ENCODE data around the gene KCNH3. TPM values are rescaled to one million over a fixed set of nuclear protein-coding genes. Genes with fewer than 3 reads are reported as not detected.

The KCNH3 gene
- polyA plus RNA-seq, 10 donors: 0.63 to 2.7 (median 1.4) TPM

DNA sequence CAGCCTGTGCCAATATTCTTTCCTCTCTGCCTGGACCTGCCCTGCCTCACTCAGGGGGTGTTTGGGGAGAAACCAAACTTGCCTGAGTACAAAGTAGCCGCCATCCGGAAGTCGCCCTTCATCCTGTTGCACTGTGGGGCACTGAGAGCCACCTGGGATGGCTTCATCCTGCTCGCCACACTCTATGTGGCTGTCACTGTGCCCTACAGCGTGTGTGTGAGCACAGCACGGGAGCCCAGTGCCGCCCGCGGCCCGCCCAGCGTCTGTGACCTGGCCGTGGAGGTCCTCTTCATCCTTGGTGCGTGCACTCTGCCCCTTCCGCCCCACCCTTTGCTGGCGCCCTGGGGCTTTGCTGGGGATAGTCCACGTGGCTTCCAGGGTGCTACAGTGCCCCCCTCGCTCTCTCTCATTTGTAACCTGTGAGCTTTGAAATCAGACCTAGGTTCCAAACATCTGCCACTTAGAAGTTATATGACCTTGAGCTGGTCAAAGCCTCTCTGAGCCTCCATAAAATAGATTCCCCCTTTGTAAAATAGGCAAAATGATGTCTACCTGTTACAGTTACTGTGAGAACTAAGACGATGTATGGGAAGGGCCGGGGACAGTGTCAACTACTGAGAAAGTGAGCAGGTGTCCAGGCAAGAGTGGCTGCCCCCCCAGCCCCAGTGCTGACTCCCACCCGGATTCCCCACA lies 4.5 kb downstream of the KCNH3 start:
- DNase-seq: no peak

DNA sequence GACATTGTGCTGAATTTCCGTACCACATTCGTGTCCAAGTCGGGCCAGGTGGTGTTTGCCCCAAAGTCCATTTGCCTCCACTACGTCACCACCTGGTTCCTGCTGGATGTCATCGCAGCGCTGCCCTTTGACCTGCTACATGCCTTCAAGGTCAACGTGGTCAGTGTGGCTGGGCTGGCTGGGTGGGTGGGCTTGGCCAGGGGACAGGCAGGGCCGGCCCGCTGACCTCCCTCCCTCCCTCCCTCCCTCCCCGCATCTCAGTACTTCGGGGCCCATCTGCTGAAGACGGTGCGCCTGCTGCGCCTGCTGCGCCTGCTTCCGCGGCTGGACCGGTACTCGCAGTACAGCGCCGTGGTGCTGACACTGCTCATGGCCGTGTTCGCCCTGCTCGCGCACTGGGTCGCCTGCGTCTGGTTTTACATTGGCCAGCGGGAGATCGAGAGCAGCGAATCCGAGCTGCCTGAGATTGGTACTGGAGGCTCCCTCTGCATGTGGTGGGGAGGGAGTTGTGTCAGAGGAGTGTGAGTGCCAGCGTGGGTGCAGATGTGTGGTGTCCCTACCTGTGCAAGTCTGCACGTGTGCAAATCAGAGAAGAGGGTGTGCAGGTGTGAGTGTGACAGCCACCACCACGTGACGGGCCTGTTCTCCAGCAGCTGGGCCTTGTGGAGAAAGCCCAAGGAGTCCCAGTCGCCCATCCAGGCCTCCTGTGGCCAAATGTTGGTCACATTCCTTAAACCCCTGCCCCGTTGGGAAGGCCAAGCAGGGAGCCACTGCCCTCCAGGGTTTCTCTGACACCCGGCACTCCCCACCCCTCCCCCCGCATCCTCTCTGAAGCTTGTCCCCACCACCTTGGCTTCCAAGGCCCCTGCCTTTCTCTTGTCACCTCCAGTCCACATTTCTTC lies 5.3 kb downstream of the KCNH3 start:
- no peak for DNase-seq

DNA sequence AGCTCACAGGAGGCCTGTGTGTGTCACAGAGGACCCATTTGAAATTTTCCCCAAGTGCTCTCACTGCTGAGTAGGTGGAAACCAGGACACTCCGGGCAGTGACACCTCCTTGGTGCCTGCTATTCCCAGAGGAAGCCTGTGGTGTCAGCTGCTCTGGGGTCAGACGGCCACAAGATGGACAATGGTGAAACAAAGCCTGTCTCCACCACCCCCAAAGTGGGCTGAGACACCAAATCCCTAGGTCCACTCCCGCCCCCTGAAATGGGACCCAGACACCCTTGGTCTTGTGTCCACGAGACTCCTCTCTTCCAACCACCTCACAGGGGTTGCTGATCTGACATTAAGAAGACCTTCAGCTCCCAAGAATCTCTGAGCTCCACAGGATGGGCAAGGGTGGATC lies 7.0 kb downstream of the KCNH3 start:
- DNase-seq: no peak

DNA sequence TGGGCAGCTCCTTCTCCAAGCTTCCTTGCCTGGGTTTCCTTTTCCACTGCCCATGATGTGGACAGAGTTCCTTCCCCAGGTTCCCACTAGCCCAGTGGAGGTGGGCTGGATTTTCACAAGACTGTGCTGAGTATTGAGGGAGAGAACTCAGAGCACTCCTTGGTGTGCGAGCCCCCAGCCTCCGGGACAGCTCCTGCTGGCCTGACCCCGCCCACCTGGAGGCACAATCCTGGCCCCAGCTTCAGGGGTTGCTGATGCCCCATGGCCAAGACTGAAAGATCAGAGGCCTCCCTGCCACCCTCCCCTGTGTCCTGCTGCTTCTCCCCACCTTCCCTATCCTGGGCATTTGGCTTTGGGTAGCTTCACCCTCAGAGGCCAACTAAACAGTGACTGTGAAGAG lies 7.7 kb downstream of the KCNH3 start:
- DNase-seq: no peak

DNA sequence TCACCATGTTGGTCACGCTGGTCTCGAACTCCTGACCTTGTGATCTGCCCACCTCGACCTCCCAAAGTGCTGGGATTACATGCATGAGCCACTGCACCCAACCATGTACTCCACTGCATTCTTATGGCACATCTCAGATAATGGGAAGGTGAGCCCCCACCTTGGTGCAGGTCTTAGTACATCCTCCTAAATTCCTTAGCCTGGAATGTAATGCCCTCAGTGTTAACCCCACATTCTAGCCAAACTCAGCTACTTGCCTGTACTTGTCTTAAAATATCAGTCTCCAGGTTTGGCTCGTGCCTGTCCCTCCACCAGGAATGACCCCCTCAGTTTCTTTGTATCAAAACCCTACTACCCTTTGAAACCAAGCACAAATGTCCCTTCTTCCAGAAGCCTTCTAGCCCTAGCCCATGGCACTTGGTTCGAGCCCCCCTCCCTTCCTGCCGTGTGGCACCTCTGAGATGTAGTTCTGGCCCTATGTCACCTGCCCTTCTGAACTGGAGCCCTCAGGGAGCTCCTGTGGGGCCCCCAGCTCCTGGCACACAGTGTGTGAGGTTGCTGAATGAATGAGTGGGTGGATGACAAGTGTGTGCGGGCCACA lies 8.4 kb downstream of the KCNH3 start:
- no peak for DNase-seq

DNA sequence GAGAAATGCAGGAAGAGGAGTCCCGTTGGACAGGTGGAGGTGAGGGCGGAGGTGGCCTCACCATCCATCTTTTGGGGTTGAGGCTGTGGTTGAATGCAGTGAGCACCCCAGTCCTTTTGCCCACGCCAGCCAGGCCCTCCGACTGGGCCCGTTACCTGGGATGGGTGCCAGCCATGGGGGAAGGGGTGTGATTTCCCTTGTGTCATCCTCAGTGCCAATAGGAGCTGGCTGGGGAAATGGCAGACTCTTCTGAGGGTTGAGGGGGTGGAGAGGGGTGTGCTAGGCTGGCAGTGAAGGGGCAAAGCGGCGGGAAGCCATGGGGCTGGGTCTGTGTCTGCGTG lies 9.6 kb downstream of the KCNH3 start:
- no peak for DNase-seq

DNA sequence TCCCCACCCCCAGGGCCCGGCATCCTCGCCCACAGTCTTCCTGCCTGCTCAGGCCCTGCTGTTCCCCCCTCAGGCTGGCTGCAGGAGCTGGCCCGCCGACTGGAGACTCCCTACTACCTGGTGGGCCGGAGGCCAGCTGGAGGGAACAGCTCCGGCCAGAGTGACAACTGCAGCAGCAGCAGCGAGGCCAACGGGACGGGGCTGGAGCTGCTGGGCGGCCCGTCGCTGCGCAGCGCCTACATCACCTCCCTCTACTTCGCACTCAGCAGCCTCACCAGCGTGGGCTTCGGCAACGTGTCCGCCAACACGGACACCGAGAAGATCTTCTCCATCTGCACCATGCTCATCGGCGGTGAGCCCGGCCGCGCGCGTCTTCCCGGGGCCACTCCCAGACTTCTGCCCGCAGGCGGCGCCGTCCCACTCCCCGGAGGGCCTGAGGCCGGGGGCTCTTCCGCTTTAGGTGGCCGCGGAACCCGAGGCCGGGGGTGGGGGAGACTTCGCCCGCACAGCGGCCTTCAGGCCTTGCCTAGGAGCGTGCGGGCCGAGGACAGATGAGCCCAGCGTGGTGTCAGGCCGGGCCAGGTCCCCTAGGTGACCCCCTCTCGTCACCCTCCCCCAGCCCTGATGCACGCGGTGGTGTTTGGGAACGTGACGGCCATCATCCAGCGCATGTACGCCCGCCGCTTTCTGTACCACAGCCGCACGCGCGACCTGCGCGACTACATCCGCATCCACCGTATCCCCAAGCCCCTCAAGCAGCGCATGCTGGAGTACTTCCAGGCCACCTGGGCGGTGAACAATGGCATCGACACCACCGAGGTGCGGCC lies 10.2 kb downstream of the KCNH3 start:
- DNase-seq: peak in 2 of 3 donors; percentile 25 to 86

DNA sequence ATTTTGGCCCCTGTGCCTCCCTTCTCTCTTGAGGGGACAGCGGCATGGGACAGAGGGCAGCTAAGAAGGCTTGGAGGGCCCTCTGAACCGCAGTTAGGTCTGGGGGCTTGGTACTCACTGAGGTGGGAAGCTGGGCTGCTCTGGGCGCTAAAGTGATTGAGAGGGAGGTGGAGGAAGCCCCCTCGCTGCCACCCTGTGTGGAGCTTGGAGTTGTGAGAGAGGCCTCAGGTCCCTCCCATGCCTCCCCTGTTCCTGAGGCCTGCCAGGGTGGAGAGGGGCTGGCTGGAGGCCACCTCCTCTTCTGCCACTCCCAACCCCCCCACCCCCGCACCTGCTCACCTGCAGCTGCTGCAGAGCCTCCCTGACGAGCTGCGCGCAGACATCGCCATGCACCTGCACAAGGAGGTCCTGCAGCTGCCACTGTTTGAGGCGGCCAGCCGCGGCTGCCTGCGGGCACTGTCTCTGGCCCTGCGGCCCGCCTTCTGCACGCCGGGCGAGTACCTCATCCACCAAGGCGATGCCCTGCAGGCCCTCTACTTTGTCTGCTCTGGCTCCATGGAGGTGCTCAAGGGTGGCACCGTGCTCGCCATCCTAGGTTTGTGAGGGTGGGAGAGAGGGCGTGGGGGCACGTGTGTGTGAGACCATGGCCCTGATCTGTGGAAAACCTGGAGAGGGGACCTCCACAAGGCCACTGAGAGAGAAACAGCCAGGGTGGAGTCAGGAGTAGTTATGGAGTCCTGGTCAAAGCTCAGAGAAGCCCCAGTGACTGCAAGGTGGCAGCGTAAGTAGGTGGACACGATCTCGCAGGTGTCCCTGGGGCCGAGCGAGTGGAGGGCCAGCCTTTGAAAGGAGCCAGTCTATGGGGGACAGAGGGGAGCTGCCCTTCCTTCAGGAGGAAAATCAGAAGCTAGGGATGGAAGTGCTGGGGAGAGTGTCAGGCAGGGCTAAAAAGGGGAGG lies 11.2 kb downstream of the KCNH3 start:
- DNase-seq: no peak

DNA sequence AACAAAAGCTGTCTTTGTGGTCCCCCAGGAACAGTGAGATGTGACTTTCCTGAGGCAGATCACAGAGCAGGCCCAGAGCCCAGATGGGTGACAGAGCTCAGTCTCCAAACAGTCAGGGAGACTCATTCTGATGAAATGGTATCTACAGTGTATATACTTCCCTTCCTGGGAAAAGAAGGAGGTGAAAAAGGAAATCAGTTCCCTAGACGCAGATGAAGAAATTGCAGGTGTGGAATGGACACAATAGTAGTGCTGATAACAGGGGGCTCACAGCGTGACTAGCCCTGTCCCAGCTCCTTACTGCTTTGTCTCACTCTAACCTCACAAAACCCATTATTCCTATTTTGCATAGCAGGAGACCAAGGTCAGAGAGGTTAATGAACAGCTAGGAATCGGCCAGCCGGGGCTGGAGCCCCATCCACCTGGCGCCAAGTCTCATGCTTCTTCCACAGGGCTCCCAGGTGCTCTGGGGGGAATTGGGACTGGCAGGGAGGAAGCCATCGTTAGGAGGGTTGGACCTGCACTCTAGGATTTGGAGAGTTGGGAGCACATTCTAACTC lies 11.9 kb downstream of the KCNH3 start:
- no peak for DNase-seq

DNA sequence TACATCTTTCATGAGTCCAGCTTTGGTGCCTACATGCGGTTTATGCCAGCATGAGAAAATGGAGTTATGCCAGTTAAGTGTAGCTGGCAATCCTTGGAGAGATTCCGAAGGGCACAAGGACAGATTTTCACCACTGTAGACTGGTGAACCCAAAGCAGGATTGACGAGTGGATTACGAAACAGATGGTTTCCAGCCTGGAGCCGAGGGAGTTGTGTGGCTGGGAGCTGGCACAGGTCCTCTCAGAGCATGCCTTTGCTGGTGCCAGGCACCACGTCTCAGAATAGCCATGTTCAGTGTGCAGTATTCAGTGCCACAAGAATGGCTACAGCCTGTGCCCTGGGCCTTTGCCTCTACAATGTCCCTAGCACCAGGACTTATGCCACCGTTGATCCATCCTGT lies 13.2 kb downstream of the KCNH3 start:
- no peak for DNase-seq

DNA sequence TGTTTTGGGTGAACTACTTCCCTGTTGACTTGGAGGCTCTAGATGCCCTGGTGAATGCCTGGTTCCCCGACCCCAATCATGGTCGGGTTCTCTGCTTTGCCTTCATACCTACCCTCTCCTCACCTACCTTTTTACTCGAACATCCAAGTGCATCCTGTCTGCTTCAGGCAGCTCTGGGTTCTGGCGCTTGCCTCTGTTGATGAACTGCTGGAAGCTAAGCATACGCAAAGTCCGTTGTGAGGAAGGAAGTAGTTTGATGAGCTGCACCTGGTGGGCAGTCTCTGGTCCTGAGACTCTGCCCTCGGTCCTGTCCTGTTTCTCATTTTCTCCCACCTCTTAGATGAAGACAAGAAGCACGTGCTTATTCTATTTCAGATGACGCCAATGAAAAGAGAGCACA lies 13.6 kb downstream of the KCNH3 start:
- no peak for DNase-seq

DNA sequence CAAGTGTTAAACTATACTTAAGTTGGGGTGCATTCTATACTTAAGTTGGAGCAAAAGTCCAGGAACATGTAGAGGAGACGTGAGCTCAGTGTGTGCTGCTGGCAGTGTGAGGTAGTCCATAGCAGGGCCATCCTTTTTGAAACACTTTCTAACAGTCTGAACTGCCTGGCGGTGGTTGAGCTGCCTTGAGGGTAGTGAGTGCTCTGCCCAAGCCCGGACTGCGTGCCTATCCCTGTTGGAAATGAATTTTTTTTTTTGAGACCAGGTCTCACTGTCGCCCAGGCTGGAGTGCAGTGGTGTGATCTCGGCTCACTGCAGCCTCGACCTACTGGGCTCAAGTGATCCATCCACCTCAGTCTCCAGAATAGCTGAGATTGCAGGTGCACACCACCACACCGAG lies 14.1 kb downstream of the KCNH3 start:
- DNase-seq: no peak

DNA sequence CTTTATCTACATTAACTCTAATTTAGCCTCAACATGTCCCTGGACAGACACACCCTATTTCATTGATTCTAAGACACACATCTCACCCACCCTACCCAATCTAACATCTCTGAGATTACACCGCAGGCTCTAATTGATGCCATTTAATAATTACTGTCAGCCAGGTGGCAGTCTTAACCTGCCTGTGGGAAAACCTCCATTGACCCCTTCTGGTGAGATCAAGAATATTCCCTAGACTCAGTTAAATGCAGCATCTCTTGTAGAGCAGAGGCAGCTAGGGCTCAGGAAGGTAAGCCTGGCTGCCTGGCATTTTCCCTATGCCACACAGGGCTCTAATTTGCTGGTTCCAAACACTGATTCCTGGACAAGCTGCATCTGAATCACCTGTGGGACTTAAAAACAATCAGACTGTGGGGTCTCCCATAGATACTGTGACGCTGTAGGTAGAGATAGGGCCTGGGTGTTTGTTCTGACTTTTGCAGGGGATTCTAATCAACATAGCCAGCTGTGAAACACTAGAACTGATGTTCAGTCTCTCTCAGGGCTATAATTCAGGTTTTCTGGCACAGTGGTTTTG lies 14.8 kb downstream of the KCNH3 start:
- DNase-seq: no peak

DNA sequence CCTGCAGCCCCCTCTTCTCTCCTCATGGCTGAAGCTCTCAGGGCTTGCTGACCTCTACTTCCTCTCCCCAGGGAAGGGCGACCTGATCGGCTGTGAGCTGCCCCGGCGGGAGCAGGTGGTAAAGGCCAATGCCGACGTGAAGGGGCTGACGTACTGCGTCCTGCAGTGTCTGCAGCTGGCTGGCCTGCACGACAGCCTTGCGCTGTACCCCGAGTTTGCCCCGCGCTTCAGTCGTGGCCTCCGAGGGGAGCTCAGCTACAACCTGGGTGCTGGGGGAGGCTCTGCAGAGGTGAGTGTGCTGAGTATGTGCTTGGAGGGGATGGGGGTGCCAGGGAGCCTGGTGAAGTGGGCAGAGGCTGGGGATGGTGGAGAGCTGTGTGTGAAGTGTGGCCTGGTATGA lies 15.4 kb downstream of the KCNH3 start:
- no peak for DNase-seq

DNA sequence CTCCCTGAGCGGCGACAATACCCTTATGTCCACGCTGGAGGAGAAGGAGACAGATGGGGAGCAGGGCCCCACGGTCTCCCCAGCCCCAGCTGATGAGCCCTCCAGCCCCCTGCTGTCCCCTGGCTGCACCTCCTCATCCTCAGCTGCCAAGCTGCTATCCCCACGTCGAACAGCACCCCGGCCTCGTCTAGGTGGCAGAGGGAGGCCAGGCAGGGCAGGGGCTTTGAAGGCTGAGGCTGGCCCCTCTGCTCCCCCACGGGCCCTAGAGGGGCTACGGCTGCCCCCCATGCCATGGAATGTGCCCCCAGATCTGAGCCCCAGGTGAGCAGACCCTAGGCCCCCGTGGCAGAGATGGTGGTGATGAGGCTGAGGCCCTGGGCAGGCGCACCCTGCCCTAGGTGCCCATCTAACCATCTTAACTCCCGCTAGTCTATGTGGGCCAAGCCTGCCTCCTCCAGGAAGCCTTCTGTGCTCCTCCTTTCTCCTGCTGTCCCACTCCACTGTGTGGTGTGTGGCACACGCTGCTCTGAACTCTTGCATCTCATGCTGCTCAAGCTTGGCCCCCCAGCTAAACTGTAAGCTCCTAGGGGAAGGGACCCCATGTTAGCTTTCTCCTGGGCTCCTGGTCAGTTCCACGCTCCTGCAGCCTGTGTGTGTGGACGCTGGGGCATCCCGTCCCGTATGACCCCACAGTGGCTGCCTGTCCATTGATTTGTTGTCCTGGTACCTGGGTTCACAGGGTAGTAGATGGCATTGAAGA lies 17.0 kb downstream of the KCNH3 start:
- no peak for DNase-seq

DNA sequence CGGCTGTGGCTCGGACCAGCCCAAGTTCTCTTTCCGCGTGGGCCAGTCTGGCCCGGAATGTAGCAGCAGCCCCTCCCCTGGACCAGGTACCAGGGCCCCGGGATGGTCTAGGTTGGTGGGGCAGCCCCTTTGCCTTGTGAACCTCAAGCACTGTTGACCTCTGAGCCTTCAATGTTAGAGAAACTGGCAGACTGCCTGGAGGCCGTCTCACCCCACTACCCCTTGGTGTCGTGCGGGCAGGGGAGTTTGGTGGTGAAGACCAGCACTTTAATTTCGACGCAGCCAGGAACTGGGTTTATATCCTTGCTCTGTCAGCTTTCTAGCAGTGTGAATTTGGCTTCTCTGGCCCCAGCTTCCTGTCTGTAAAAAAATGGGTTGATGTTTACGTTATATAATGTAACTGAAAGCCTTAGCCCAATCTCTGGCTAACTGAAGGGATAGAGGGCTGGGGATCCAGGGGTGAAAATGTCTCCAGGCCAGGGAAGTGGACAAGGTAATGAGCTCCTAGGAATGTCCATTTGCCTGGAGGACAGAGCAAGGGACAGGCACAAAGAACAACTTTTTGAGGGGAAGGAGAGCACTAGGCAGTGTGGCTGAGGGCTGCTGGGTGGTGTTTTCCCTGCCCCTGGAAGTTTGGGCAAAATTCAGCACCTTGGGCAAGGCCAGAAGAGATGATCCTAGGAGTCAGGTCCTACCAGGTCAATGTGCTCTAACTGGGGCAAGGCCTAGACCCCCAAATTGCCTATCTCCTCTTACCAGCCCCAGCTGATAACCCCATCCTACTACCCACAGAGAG lies 17.8 kb downstream of the KCNH3 start:
- DNase-seq: no peak

DNA sequence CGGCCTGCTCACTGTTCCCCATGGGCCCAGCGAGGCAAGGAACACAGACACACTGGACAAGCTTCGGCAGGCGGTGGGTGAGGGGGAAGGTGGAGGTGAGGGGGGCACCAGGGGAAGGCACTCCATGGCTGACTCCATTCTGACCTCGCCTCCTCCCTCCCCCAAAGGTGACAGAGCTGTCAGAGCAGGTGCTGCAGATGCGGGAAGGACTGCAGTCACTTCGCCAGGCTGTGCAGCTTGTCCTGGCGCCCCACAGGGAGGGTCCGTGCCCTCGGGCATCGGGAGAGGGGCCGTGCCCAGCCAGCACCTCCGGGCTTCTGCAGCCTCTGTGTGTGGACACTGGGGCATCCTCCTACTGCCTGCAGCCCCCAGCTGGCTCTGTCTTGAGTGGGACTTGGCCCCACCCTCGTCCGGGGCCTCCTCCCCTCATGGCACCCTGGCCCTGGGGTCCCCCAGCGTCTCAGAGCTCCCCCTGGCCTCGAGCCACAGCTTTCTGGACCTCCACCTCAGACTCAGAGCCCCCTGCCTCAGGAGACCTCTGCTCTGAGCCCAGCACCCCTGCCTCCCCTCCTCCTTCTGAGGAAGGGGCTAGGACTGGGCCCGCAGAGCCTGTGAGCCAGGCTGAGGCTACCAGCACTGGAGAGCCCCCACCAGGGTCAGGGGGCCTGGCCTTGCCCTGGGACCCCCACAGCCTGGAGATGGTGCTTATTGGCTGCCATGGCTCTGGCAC lies 18.5 kb downstream of the KCNH3 start:
- DNase-seq: no peak

DNA sequence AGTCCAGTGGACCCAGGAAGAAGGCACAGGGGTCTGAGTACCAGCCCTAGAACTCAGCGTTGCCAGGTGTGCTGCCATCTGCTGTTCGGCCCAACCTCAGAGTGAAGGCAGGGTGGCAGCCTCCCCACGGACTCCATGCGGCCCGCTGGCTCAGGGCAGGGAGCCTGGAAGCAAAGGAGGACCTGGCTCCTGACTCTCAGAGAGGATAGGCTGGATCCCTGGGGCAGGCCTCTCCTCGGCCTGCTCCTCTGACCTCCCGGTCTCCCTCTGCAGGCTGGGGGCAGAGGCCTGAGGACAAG lies 19.0 kb downstream of the KCNH3 start:
- DNase-seq: no peak
